Activated T-helper 17 cell treated with anti-CD3 and anti-CD28 coated beads, Interleukin-2, amount 50 U/mL, for 72 hours (primary cell): ENCODE measurements around the gene TPTE2. TPM values are rescaled to one million over a fixed set of nuclear protein-coding genes. Genes with fewer than 3 reads are reported as not detected.
A peak's percentile ranks its signal among the peaks of the same experiment; 100 is the strongest.
"Not testable (repeated sequence)": the region's sequence is repeated elsewhere in the genome, so short reads cannot be mapped to it uniquely, and the experiment has no call there.

Experiments used
- ATAC-seq: fragments of 150-1000 bp; cut with Tn5 transposase; replicated peaks from 2 replicates; pipeline ENCODE4 v1.10.0; 2021; ENCODE audit warnings: mild to moderate bottlenecking, moderate library complexity
- H3K27ac Mint-ChIP-seq: one replicate; pipeline ENCODE4 v1.8.0; 2022; ENCODE audit warnings: mixed read lengths
- H3K27me3 Mint-ChIP-seq: one replicate; pipeline ENCODE4 v1.8.0; 2022; ENCODE audit warnings: mixed read lengths
- H3K36me3 Mint-ChIP-seq: one replicate; pipeline ENCODE4 v1.8.0; 2022; ENCODE audit warnings: low read depth, mild to moderate bottlenecking, mixed read lengths
- H3K4me1 Mint-ChIP-seq: one replicate; pipeline ENCODE4 v1.8.0; 2022; ENCODE audit warnings: mixed read lengths
- H3K4me3 Mint-ChIP-seq: one replicate; pipeline ENCODE4 v1.8.0; 2022; ENCODE audit warnings: mild to moderate bottlenecking, mixed read lengths
- H3K9me3 Mint-ChIP-seq: one replicate; pipeline ENCODE4 v1.8.0; 2022; ENCODE audit warnings: mixed read lengths
- total RNA-seq, 2 donors: library from RNA; stranded (reverse); gene quantifications; one replicate each; pipeline ENCODE4 v1.2.3, GENCODE V29; 2022

The TPTE2 gene
- total RNA-seq, 2 donors from 2014 or later, result 0.34 TPM; not detected in 1

- no peaks in the 10 kb centered on the region for H3K27me3 Mint-ChIP-seq
- H3K9me3 Mint-ChIP-seq, result peaks cover 7% of the 10 kb centered on the region
- peak; percentile 63 for ATAC-seq
- H3K27ac Mint-ChIP-seq, result peak overlapping the region; percentile 92
- H3K4me3 Mint-ChIP-seq, result peak overlapping the region; percentile 77
- H3K4me1 Mint-ChIP-seq, result peaks cover 18% of the 10 kb centered on the region
- no peaks in the 10 kb centered on the region for H3K36me3 Mint-ChIP-seq
These were observed 26.4 kb upstream of the TPTE2 start for GRCh38 chr13:19587635-19588300.

GRCh38 chr13:19586904-19587634 lies 25.7 kb upstream of the TPTE2 start:
- no peaks in the 10 kb centered on the region for H3K36me3 Mint-ChIP-seq
- peaks cover 18% of the 10 kb centered on the region for H3K4me1 Mint-ChIP-seq
- peak; percentile 89 for ATAC-seq

GRCh38 chr13:19581675-19582074 lies 20.3 kb upstream of the TPTE2 start:
- Mint-ChIP-seq H3K27me3 (no peaks in the 10 kb centered on the region), H3K9me3 (peaks cover 7% of the 10 kb centered on the region), H3K36me3 (no peaks in the 10 kb centered on the region), H3K4me3 (no peak overlapping the region), H3K27ac (no peak overlapping the region), H3K4me1 (peaks cover 5% of the 10 kb centered on the region)
- no peak for ATAC-seq

More at GRCh38 chr13:19586904-19587634, 25.7 kb upstream of the TPTE2 start:
- H3K27me3 Mint-ChIP-seq, result no peaks in the 10 kb centered on the region
- H3K9me3 Mint-ChIP-seq, result peaks cover 7% of the 10 kb centered on the region
- H3K27ac Mint-ChIP-seq, result peak overlapping the region; percentile 92
- peak overlapping the region; percentile 77 for H3K4me3 Mint-ChIP-seq

GRCh38 chr13:19575230-19575629 lies 13.9 kb upstream of the TPTE2 start:
- Mint-ChIP-seq H3K36me3 (no peaks in the 10 kb centered on the region), H3K9me3 (no peaks in the 10 kb centered on the region), H3K27ac (no peak overlapping the region), H3K4me1 (no peaks in the 10 kb centered on the region), H3K4me3 (no peak overlapping the region), H3K27me3 (no peaks in the 10 kb centered on the region)
- ATAC-seq, result no peak

GRCh38 chr13:19573120-19573716 lies 11.9 kb upstream of the TPTE2 start:
- ATAC-seq, result no peak
- Mint-ChIP-seq H3K9me3 (no peaks in the 10 kb centered on the region), H3K4me3 (no peak overlapping the region)

GRCh38 chr13:19572280-19572679 lies 10.9 kb upstream of the TPTE2 start:
- no peak for ATAC-seq
- no peaks in the 10 kb centered on the region for H3K4me1 Mint-ChIP-seq
- H3K27ac Mint-ChIP-seq, result no peak overlapping the region
- H3K27me3 Mint-ChIP-seq, result peaks cover 3% of the 10 kb centered on the region
- no peak overlapping the region for H3K4me3 Mint-ChIP-seq
- no peaks in the 10 kb centered on the region for H3K36me3 Mint-ChIP-seq
- H3K9me3 Mint-ChIP-seq, result no peaks in the 10 kb centered on the region

More at GRCh38 chr13:19573120-19573716, 11.9 kb upstream of the TPTE2 start:
- H3K27me3 Mint-ChIP-seq, result peaks cover 3% of the 10 kb centered on the region
- H3K36me3 Mint-ChIP-seq, result no peaks in the 10 kb centered on the region
- no peaks in the 10 kb centered on the region for H3K4me1 Mint-ChIP-seq
- H3K27ac Mint-ChIP-seq, result no peak overlapping the region

- Mint-ChIP-seq H3K4me1 (no peaks in the 10 kb centered on the region), H3K36me3 (no peaks in the 10 kb centered on the region), H3K9me3 (no peaks in the 10 kb centered on the region), H3K27ac (no peak overlapping the region), H3K4me3 (no peak overlapping the region), H3K27me3 (peaks cover 3% of the 10 kb centered on the region)
- ATAC-seq, result no peak
These were observed 6.6 kb upstream of the TPTE2 start for GRCh38 chr13:19567820-19568534.

GRCh38 chr13:19561585-19561984 lies 253 bp upstream of the TPTE2 start:
- no peak overlapping the region for H3K4me3 Mint-ChIP-seq
- H3K36me3 Mint-ChIP-seq, result no peaks in the 10 kb centered on the region
- no peaks in the 10 kb centered on the region for H3K9me3 Mint-ChIP-seq
- no peak for ATAC-seq
- no peak overlapping the region for H3K27ac Mint-ChIP-seq
- no peaks in the 10 kb centered on the region for H3K4me1 Mint-ChIP-seq
- no peaks in the 10 kb centered on the region for H3K27me3 Mint-ChIP-seq

GRCh38 chr13:19560672-19561071 lies 660 bp downstream of the TPTE2 start:
- H3K4me3 Mint-ChIP-seq, H3K27ac Mint-ChIP-seq, ATAC-seq, H3K9me3 Mint-ChIP-seq, H3K4me1 Mint-ChIP-seq, H3K36me3 Mint-ChIP-seq, H3K27me3 Mint-ChIP-seq: not testable (repeated sequence)

GRCh38 chr13:19559739-19560138 lies 1.6 kb downstream of the TPTE2 start:
- not testable (repeated sequence) for H3K4me3 Mint-ChIP-seq, ATAC-seq, H3K27me3 Mint-ChIP-seq, H3K4me1 Mint-ChIP-seq, H3K9me3 Mint-ChIP-seq, H3K36me3 Mint-ChIP-seq, H3K27ac Mint-ChIP-seq

GRCh38 chr13:19557287-19557686 lies 4.0 kb downstream of the TPTE2 start:
- not testable (repeated sequence) for ATAC-seq, H3K4me3 Mint-ChIP-seq, H3K27ac Mint-ChIP-seq, H3K4me1 Mint-ChIP-seq, H3K27me3 Mint-ChIP-seq, H3K9me3 Mint-ChIP-seq, H3K36me3 Mint-ChIP-seq

- ATAC-seq, result peak; percentile 18
These were observed 12.1 kb downstream of the TPTE2 start for GRCh38 chr13:19549245-19549644.

GRCh38 chr13:19525634-19526033 lies 35.7 kb downstream of the TPTE2 start:
- not testable (repeated sequence) for H3K27ac Mint-ChIP-seq, H3K9me3 Mint-ChIP-seq, H3K36me3 Mint-ChIP-seq, H3K4me1 Mint-ChIP-seq, H3K4me3 Mint-ChIP-seq, ATAC-seq, H3K27me3 Mint-ChIP-seq

More at GRCh38 chr13:19549245-19549644, 12.1 kb downstream of the TPTE2 start:
- not testable (repeated sequence) for H3K4me1 Mint-ChIP-seq, H3K27me3 Mint-ChIP-seq, H3K27ac Mint-ChIP-seq, H3K4me3 Mint-ChIP-seq, H3K36me3 Mint-ChIP-seq, H3K9me3 Mint-ChIP-seq

GRCh38 chr13:19519049-19519448 lies 42.3 kb downstream of the TPTE2 start:
- Mint-ChIP-seq H3K27me3 (peaks cover 3% of the 10 kb centered on the region), H3K4me1 (peaks cover 5% of the 10 kb centered on the region), H3K36me3 (no peaks in the 10 kb centered on the region), H3K9me3 (no peaks in the 10 kb centered on the region), H3K27ac (peak overlapping the region; percentile 41), H3K4me3 (no peak overlapping the region)
- peak; percentile 47 for ATAC-seq
